Erythroblast (primary cell): Measurements from ENCODE around the gene LIME1.

ENCODE experiments used
- GATA1 ChIP-seq: IDR thresholded peaks from 2 replicates; pipeline ENCODE4 v1.6.1; 2011; ENCODE audit warnings: low read depth, mild to moderate bottlenecking, control low read depth, low read length, moderate library complexity
- POLR2A ChIP-seq: IDR thresholded peaks from 2 replicates; pipeline ENCODE4 v1.6.1; 2011; ENCODE audit warnings: mild to moderate bottlenecking, low read length

DNA sequence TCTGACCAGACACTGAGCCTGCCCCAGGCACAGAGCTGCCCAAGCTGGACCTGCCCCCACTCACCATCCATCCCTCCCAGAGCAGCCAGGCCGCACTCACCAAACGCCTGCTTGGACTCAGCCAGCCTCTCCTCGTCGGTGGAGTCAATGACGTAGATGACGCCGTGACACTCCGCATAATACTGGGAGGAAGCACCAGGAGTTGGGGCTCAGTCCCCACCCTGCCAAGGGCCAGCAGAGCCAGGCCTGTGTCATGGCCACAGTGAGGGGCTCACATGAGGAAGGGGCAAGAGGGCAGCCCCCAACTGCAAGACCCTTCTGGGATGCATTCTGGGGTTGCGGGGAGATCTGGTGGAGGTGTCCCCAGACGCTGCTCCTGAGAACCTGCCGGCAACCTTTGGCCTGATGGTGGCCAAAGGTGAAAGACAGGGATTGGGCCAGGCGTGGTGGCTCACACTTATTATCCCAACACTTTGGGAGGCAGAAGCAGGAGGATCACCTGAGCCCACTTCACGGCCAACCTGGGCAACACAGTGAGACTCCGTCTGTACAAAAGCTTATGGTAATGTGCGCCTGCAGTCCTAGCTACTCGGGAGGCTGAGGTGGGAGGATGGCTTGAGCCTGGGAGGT lies 34.3 kb upstream of the LIME1 start:
- TF ChIP-seq POLR2A (no peak), GATA1 (no peak)
